Cerebellar nuclear complex (tissue), 1 donor: ENCODE data around the gene SOBP.

ENCODE experiments used
- DNase-seq, 2 experiments: peaks; one replicate each; lab custom pipeline; 2025; lab: John Stamatoyannopoulos, UW

SOBP gene

DNA sequence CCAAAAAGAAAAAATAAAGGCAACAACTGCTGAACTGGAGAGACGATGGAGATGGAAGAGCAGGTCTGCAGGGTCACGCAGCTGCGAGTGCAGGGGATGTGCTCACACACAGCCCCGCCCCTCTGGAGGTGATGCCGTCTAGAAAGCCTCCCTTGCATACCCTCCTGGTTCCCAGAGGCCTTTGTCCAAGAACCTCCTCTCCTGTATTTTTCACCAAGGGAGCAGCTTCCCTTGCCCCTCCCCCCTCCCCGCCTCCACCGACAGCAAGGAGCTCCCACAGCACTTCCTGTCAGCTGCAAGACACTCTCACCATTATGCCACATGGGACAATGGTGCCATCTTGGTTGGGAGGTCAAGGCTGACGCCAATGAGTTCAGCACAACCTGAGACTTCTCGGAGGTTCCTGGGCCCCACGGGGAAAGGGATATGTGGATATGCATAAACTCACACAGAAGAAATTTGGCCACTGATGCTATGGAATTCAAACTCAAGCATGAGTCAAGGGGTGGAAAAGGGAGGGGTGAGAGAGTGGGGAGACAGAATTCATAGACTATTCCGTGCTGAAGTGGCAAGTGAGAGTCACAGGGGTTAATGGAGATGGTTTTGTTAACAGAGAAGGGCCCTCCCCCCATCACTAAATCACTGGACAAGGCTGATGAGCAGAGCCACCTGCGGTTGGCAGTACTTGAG lies 201.3 kb downstream of the SOBP start:
- DNase-seq: no peak

GRCh38 chr6:107692351-107692750 lies 202.4 kb downstream of the SOBP start:
- DNase-seq: no peak

- DNase-seq: no peak
Observed at GRCh38 chr6:107695061-107695720, 205.3 kb downstream of the SOBP start.

GRCh38 chr6:107697682-107698081 lies 207.8 kb downstream of the SOBP start:
- no peak for DNase-seq

DNA sequence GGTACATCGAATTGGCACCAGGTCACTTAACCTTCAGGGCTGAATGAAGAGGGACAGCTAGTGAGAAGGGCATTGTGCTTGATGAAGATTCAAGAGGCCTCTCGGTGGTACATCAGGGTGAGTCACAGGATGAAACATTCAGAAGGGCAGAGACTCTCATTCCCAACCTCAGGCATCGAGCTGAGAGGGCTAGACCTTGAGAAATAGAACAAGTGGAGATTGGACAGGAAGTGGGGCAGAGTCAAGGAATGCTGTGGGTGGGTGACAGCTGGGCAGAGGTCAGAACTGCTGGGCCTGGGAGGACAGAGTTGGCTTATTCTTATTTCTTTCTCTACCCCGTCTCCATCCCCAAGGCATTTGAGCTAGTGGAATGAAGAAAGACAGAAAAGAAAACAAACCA lies 208.2 kb downstream of the SOBP start:
- no peak for DNase-seq

- DNase-seq: no peak
Observed at GRCh38 chr6:107699254-107699653, 209.3 kb downstream of the SOBP start.

DNA sequence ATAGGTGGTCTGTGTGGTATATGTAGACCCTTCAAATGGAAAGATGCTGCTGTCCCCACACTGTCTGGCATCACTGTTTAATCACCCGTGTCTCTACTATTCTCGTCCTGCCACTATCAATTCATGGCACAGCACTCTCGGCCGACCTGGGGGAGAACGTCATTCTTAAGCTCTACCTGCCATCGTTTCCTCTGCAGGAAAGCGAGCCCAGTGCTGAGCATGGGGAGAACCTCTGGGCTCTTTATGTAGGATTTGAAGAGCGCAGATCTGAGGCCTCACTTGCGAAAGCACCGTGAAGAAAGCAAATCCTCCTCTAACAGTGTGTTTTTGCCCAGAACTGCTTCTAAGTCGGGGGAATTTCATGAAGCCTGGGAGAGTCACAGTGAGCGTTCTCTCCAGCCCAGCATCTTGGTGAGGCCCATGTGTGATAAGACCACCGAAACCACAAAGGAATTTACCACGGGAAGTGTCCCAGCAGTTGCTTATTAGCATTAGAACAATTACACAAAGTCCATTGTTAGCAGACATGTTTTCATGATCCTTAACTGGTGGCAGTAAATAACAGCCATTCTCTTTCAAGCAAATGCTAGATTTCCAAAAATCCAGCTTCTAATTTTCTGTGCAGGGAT lies 209.9 kb downstream of the SOBP start:
- DNase-seq: no peak

GRCh38 chr6:107703606-107704005 lies 213.7 kb downstream of the SOBP start:
- DNase-seq: no peak

DNA sequence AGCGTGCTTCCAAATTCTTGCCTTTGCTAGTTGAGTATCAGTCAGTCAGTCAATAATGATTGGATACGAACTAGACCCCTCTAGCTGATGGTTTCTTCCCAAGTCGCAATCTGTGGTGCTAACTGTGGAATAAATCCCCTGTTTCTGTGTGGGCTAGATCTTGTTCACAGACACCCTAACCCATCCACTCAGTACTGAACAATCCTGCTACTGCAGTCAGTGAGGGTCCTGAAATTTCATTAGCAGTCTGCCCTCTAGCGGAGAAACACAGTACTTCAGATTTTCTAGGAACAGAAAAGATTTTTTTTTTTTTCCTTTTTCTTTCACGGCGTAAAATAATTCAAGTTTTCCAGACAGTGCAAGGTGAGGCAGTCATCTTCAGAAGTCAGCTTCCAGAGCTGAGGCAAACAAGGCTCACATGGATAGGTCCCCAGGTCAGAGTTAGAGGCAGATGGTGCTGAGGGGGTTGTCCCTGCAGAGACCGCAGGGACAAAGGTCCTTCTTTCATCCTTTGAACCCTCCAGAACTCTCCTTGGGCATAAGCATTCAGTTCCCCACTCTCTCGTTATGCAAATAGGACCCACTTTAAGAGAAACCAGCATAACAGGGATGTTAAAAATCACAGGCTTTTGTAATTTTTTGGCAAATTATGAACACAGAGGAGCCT lies 214.6 kb downstream of the SOBP start:
- DNase-seq: no peak

DNA sequence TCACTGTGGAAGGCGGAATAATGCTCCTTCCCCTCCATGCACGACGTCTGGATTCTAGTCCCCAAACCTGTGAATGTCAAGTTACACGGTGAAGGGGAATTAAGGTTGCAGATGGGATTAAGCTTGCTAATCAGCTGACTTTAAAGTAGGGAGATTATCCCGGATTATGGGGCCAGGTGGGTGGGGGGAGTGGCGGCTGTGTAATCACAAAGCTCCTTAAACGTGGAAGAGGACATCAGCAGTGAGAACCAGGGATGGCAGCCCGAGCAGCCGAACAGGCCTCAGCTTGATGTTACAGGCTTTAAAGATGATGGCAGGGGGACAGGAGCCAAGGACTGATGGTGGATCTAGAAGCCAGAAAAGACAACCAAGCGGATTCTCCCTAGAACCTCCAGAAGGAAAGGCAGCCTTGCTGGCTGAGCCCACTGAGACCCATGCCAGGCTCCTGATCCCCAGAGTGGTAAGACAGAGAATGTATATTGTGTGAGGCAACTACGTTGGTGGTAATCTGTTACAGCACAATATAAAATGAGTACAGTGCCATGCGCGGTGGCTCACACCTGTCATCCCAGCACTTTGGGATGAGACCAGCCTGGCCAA lies 216.7 kb downstream of the SOBP start:
- DNase-seq: no peak

DNA sequence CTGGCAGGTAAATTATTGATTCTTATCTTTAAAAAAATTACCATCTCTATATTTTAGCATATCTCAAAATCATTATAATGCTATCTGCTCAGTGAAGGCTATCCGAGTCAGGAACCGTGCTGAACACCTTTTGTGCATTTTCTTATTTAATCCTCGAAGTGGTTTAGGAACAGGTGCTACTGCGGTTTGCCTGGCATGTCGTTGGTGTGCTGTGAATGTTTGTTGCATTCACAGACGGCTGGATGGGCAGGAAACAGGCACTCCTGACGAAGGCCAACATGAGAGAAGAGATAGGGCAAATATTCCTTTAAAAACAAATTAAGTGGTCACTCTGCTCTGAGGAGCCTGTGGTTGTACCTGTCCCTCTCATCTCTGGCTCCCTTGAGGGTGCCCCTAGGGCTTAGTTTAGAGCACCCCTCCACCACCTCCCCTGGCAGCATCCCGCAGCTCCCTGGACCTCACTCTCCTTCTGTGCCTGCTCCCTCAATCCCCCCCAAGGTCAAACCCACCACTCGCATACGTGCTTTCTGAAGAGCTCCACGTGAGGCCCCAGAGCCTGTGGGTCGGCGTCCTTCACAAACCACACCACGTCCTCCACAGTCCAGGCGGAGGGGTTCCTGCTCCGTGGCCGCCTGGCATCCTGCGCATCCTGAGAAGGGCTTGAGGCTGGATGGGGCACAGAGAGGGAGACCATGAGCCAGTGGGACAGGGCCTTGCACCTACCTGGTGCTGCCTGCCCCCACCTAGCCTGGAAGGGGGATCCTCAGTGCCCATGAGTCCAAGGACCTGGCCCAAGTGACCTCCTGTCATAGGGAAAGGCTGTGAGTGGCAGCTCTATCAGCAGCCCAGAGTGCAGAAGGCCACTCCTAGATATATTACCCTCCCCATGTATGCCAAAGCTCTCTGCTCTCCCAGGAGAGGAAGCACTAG lies 217.7 kb downstream of the SOBP start:
- no peak for DNase-seq

GRCh38 chr6:107708435-107708834 lies 218.5 kb downstream of the SOBP start:
- no peak for DNase-seq

DNA sequence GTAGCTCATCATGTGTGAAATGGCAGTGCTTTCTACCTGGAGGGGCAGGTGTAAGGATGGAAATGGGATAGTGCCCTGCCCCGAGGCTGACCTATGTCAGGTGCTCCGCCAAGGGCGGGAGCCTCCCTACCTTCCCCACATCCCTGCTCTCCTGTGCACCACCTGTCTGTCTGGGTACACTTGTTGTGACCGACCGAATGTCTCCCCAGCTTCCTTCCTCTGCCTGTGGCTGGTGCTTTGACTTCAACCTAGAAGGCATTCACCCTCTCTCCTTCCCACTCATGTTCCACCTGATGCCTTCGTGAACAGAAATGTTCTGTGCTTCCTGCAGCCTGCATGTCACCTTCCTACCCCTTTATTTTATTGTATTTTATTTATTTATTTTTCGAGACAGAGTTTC lies 219.4 kb downstream of the SOBP start:
- no peak for DNase-seq
